ENCODE data around the gene CRYGC.

Gene CRYGC

DNA sequence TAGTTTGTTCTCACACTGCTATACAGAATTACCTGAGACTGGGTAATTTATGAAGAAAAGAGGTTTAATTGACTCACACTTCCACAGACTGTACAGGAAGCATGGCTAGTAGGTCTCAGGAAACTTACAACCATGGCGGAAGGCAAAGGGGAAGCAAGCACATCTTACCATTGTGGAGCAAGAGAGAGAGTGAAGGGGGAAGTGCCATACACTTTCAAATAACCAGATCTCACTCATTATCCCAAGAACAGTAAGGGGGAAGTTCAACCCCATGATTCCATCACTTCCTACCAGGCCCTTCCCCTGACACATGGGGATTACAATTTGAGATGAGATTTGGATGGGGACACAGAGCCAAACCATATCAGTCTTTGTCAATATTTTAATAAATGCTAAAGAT, 21.3 kb upstream of the CRYGC start:
- Histone ChIP-seq H3K36me3 (ENCODE audit: control insufficient read depth, insufficient read depth, low read length) (no peaks in the 10 kb centered on the region), H3K4me3 (replicated peaks; ENCODE audit: low read depth, low read length) (no peak overlapping the region), H3K27me3 (replicated peaks; ENCODE audit: control insufficient read depth, insufficient read depth, low read length) (no peaks in the 10 kb centered on the region)
- TF ChIP-seq, protein P1, sequence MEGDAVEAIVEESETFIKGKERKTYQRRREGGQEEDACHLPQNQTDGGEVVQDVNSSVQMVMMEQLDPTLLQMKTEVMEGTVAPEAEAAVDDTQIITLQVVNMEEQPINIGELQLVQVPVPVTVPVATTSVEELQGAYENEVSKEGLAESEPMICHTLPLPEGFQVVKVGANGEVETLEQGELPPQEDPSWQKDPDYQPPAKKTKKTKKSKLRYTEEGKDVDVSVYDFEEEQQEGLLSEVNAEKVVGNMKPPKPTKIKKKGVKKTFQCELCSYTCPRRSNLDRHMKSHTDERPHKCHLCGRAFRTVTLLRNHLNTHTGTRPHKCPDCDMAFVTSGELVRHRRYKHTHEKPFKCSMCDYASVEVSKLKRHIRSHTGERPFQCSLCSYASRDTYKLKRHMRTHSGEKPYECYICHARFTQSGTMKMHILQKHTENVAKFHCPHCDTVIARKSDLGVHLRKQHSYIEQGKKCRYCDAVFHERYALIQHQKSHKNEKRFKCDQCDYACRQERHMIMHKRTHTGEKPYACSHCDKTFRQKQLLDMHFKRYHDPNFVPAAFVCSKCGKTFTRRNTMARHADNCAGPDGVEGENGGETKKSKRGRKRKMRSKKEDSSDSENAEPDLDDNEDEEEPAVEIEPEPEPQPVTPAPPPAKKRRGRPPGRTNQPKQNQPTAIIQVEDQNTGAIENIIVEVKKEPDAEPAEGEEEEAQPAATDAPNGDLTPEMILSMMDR (IDR thresholded peaks at IDR 0.05; ENCODE audit: insufficient read depth, low read length, poor library complexity, severe bottlenecking) = no peak
- DNase-seq (ENCODE audit: extremely low read depth, insufficient read length) = no peak

DNA sequence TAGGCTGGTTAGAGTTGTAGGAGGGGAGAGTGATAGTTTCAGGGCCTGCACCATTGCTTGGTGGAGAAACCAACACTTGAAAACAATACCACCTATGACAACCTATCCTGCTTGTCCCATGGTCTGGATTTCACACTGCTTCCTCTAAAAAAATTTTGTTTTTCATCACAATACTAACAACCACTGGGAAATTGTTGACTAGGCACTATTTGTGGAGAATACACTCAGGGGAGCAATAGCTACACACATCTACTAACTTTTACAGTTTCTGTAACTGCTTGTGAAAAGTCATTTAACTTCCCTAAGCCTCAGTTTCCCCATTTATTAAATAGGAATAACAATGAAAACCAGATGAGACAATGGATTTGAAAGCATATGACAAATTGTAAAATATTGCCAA, 20.5 kb upstream of the CRYGC start:
- TF ChIP-seq, protein P1 (IDR thresholded peaks at IDR 0.05; ENCODE audit: insufficient read depth, low read length, poor library complexity, severe bottlenecking) = no peak
- DNase-seq (ENCODE audit: extremely low read depth, insufficient read length) = no peak
- Histone ChIP-seq H3K27me3 (replicated peaks; ENCODE audit: control insufficient read depth, insufficient read depth, low read length) (no peaks in the 10 kb centered on the region), H3K4me3 (replicated peaks; ENCODE audit: low read depth, low read length) (no peak overlapping the region), H3K36me3 (ENCODE audit: control insufficient read depth, insufficient read depth, low read length) (no peaks in the 10 kb centered on the region)

DNA sequence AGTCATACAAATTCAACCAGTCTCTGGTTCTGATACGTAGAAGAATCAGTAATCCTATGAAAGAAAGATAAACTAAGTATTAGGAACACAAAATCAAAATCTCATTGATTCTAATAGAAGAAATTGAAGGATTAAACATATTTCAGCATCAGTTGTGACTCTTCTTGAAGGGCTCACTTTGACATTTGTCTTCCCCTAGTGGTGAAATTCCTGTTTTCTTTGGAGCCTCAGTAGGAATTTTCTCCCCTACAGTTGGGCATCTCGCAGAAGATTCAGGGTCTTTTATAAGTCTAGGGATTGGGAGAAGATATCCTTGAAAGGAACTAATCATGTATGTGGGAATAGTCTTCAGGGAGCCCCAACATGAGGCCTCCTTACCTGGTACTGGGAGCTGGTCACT, 19.2 kb upstream of the CRYGC start:
- H3K4me3 ChIP-seq (replicated peaks; ENCODE audit: low read depth, low read length) = no peak overlapping the region
- no peaks in the 10 kb centered on the region for H3K36me3 ChIP-seq (ENCODE audit: control insufficient read depth, insufficient read depth, low read length)
- TF ChIP-seq, protein P1 (IDR thresholded peaks at IDR 0.05; ENCODE audit: insufficient read depth, low read length, poor library complexity, severe bottlenecking) = no peak
- no peaks in the 10 kb centered on the region for H3K27me3 ChIP-seq (replicated peaks; ENCODE audit: control insufficient read depth, insufficient read depth, low read length)
- DNase-seq (ENCODE audit: extremely low read depth, insufficient read length) = no peak

DNA sequence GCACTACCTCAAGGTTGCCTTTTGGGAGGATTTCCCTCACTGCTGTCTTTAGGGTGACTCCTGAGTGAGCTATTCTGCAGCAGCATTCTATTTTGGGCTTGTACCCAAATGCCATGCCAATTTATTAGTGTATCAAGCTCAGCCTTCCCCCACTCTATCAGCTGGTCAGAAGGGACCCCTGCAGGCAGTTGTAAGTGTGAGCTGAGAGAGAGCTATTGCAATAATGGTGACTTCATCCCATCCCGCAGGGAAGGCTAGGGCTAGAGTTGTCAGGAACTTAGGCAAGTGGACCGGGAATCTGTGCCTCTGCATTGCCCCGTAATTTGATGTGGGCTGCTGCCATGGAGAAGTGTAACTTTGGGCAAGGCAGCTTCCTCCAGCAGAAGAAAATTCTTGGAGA, 18.1 kb upstream of the CRYGC start:
- TF ChIP-seq, protein P1 (IDR thresholded peaks at IDR 0.05; ENCODE audit: insufficient read depth, low read length, poor library complexity, severe bottlenecking) = no peak
- Histone ChIP-seq H3K36me3 (ENCODE audit: control insufficient read depth, insufficient read depth, low read length) (no peaks in the 10 kb centered on the region), H3K27me3 (replicated peaks; ENCODE audit: control insufficient read depth, insufficient read depth, low read length) (no peaks in the 10 kb centered on the region), H3K4me3 (replicated peaks; ENCODE audit: low read depth, low read length) (no peak overlapping the region)
- no peak for DNase-seq (ENCODE audit: extremely low read depth, insufficient read length)

DNA sequence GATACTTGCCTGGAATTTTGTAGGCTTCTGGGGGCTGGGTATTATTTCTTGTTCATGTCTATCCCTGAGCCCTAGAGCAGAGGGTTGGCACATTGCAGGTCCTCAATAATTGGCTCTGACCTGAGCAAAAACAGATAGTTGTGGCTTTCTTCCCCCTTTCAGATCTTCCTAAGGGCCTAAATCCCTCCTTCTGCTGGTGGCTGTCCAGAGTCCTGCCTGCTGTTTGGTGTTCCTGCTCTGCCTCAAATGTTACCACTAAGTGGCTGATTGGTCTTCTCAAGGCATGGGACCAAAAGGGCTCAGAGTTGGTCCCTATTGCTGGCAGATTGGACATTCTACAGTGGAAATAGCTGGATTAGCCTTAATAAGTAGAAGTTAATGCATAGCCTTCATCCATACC, 17.4 kb upstream of the CRYGC start:
- TF ChIP-seq, protein P1 (IDR thresholded peaks at IDR 0.05; ENCODE audit: insufficient read depth, low read length, poor library complexity, severe bottlenecking) = no peak
- no peak for DNase-seq (ENCODE audit: extremely low read depth, insufficient read length)
- no peak overlapping the region for H3K4me3 ChIP-seq (replicated peaks; ENCODE audit: low read depth, low read length)
- no peaks in the 10 kb centered on the region for H3K27me3 ChIP-seq (replicated peaks; ENCODE audit: control insufficient read depth, insufficient read depth, low read length)
- H3K36me3 ChIP-seq (ENCODE audit: control insufficient read depth, insufficient read depth, low read length) = no peaks in the 10 kb centered on the region

DNA sequence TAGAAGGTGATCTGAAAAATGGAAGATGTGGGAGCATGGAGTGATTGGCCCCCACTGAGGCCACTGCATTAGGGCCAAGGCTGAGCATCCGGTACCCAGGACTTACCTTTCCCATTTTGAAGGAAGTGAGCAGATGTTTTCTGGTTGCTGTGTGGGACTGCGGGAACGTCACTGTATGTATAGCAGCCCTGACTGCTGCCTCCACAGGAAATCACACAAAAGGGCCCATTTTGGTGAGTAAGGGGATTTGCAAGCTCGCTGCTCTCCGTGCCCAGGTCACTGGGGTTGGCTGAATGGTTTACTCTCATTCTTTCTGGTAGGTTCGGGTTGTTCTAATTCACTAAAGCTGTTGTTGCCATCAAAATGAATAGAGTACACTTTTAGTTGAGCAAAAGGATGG, 16.4 kb upstream of the CRYGC start, which contains the start of gene CRYGB:
CRYGB (minus strand) TSS at position 153 of the 400 bp plus-strand sequence; CDS start at position 115, 38 bp downstream.
- no peaks in the 10 kb centered on the region for H3K27me3 ChIP-seq (replicated peaks; ENCODE audit: control insufficient read depth, insufficient read depth, low read length)
- H3K4me3 ChIP-seq (replicated peaks; ENCODE audit: low read depth, low read length) = no peak within 1 kb of the TSS
- H3K36me3 ChIP-seq (ENCODE audit: control insufficient read depth, insufficient read depth, low read length) = no peaks in the 10 kb centered on the region
- TF ChIP-seq, protein P1 (IDR thresholded peaks at IDR 0.05; ENCODE audit: insufficient read depth, low read length, poor library complexity, severe bottlenecking) = no peak
- no peak for DNase-seq (ENCODE audit: extremely low read depth, insufficient read length)

Data from GM06990 (cell line).